Urinary bladder (tissue), 4 donors: ENCODE measurements around the gene PHACTR1. TPM values are rescaled to one million over a fixed set of nuclear protein-coding genes. Genes with fewer than 3 reads are reported as not detected.

Experiments
- DNase-seq: peaks from one replicate; pipeline ENCODE4 v3.0.0-alpha.2; 2015; ENCODE audit errors: extremely low spot score
- H3K27ac ChIP-seq: one replicate; pipeline ENCODE4 v1.5.1; 2013; ENCODE audit warnings: low read depth, mild to moderate bottlenecking, moderate library complexity
- H3K36me3 ChIP-seq: one replicate; pipeline ENCODE4 v1.6.1; 2013; ENCODE audit warnings: mild to moderate bottlenecking, moderate library complexity; ENCODE audit not compliant: insufficient read depth
- H3K4me1 ChIP-seq: one replicate; pipeline ENCODE4 v1.6.1; 2013; ENCODE audit warnings: mild to moderate bottlenecking, moderate library complexity; ENCODE audit not compliant: insufficient read depth
- H3K4me3 ChIP-seq: one replicate; pipeline ENCODE4 v1.5.1; 2013; ENCODE audit warnings: low read depth, low read length
- WGBS: extraction: QIAGEN DNeasy Blood & Tissue Kit; methylation state at CpG from one replicate; pipeline ENCODE4 v1.1.7; 2013; 5-methylcytosine and 5-hydroxymethylcytosine counted together
- polyA plus RNA-seq: library from polyadenylated mRNA; stranded (reverse); fragments of 200-250 nt; gene quantifications from one replicate; pipeline ENCODE4 v1.2.3, GENCODE V29; 2013
- total RNA-seq: library from RNA; depleted of rRNA; stranded (reverse); fragments of >200 nt; gene quantifications from one replicate; pipeline ENCODE4 v1.2.3, GENCODE V29; 2014
- donor health status: healthy with polysubstance abuse.
- donor health status: healthy.

PHACTR1 gene
- total and polyA plus RNA-seq, 2 donors = 3.3 to 4.3 TPM

DNA sequence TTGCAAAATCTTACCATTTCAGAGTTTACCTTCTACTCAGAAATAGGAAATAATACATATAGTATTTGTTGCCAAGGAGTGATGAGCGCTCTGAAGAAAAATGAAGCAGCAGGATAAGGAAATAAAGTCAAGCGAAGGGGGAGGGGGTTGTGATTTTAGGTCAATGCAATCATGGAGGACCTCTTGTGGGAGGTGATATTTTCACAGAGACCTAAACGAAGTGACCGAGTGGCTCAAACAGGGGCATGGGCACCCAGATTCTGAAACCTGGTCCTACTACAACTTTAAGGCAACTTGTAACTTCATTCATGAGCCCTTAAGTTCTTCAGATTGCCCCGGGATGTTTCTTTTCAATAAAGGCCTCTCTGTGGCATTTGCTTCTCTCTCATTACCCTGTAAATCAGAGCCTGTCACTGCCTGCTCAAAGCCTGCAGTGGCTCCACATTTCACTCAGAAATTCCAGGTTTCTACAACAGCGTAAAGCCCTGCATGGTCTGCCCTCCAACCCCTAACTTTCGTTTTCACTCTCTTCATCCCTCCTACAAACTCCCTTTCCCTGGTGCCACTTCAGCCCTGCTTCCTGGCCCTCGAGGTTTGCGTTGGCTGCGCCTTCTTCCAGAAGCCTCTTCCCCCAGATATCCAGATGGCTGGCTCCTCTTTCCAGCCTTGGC, 449.1 kb downstream of the PHACTR1 start:
- H3K27ac ChIP-seq = no peak overlapping the region
- DNase-seq = no peak
- H3K36me3 ChIP-seq = no peaks in the 10 kb centered on the region
- no peak overlapping the region for H3K4me3 ChIP-seq
- H3K4me1 ChIP-seq = no peaks in the 10 kb centered on the region
- WGBS = 70% methylated on average over 10 of the region's 10 CpGs

DNA sequence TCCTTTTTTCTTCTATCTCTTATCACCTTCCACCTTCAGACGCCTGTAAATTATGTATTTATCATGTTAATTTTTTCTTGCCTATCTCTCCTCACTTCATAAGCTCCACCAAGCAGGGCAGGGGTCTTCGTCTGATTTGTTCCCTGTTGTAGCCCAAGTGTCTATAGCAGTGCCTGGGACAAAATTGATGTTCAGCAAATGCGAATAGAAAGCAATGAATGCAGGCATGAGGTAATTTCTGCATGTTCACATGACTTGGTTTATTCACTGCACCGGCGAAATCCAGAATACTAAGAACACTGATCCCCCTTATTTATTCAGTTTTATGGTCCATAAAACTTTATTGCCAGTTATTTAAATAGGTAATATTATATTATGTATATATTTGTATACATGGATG, 449.7 kb downstream of the PHACTR1 start:
- Histone ChIP-seq H3K27ac (no peak overlapping the region), H3K4me1 (no peaks in the 10 kb centered on the region), H3K4me3 (no peak overlapping the region), H3K36me3 (no peaks in the 10 kb centered on the region)
- DNase-seq = no peak
- 77% methylated on average over 5 of the region's 5 CpGs for WGBS

DNA sequence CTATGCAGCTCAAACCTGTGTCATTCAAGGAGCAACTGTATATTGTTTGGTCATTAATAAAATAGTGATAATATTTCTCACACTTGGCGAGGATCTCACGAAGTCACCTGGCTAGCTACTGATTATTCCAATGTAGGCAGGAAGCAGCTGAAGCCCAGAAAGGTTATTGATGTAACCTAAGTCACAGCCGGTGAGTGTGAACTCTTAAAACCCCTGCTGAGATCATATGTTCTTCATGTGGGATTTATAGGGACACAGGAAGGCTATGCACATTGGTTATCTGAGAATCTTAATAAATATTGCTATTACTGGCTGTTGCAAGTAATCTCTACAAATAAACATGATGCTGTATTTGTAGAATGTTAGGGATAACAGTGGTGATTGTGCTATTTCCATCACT, 450.3 kb downstream of the PHACTR1 start:
- WGBS = 72% methylated on average over 3 of the region's 3 CpGs
- Histone ChIP-seq H3K36me3 (no peaks in the 10 kb centered on the region), H3K4me3 (no peak overlapping the region), H3K4me1 (no peaks in the 10 kb centered on the region), H3K27ac (no peak overlapping the region)
- no peak for DNase-seq

DNA sequence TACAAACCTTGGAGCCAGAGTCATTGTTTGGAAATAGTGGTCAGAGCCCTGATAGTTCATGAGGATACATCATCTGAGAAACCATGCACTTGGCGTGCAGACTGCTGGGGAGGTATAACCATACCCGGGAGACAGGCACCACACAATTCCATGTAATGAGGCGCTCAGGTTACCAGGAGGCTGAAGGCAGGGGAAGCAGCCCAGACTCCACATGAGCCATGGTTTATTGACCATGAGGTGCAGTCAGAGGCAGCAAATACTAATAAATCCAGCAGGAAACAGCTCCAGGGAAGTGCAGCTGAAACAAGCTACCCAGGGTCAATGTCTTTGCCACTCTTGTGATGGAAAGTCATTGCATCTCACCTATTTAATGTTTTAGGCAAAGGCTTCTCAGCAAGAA, 455.7 kb downstream of the PHACTR1 start:
- Histone ChIP-seq H3K4me1 (no peaks in the 10 kb centered on the region), H3K4me3 (no peak overlapping the region), H3K36me3 (no peaks in the 10 kb centered on the region), H3K27ac (no peak overlapping the region)
- DNase-seq = no peak
- 74% methylated on average over 3 of the region's 3 CpGs for WGBS

DNA sequence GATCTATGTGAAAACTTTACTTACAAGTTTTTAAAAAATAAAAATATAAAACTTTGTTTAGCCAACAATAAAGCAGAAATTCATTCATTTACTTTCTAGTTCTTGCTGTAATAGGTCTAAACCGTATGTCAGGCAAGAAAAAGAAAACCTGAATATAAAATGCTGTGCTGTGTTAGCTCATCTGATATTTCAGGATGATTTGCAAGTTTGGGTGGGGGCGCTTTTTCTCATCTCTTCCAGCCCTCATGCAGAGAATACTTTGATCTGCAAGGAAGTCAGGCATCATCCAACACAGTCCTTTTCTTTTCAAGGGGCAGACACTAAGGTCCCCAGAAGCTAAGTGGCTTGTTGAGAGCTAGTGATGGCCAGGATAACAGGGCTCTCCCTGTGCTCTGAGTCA, 458.5 kb downstream of the PHACTR1 start:
- H3K36me3 ChIP-seq = no peaks in the 10 kb centered on the region
- H3K4me1 ChIP-seq = peaks cover 1% of the 10 kb centered on the region
- H3K27ac ChIP-seq = no peak overlapping the region
- 76% methylated on average over 2 of the region's 2 CpGs for WGBS
- no peak overlapping the region for H3K4me3 ChIP-seq
- DNase-seq = no peak

DNA sequence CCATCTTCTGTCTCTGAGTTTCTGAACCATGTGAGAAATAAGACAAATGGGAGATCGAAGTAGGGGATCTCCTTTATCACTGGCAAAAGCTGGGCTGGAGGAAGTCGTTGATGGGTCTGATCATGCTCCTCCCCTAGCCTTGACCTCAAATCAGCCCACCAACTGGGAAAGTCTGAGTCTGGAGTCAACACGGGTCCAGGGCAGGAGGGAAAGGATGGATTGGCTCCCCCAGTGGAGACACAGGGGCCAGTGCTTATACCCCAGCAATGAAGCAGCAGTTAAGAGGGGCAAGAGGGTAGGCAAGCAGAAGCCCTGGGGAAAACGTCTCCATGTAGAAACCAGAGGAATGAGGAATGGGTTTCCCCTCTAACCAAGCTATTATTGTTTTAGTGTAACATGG, 459.2 kb downstream of the PHACTR1 start:
- Histone ChIP-seq H3K36me3 (no peaks in the 10 kb centered on the region), H3K4me1 (peaks cover 1% of the 10 kb centered on the region), H3K27ac (no peak overlapping the region), H3K4me3 (no peak overlapping the region)
- WGBS = 48% methylated on average over 4 of the region's 4 CpGs
- DNase-seq = no peak

DNA sequence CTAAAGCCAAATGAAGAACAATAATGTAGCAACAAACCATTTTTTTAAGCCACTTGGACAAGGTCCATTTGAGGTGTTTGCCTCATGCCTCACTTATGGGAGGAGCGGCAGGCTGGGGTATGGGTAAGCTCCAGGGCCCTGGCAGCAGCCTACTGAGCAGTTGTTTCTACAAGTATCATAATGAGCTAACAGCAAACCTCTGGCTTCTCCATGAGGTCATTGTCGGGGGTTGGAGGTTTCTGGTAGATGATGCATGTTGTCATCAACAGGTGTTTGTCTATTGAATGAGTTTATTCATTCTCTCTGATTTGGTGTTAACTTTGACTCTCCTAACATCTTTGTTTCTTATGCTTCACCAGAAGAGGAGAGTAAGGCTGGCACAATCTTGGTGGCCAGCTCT, 461.1 kb downstream of the PHACTR1 start:
- Histone ChIP-seq H3K27ac (no peak overlapping the region), H3K4me1 (peaks cover 1% of the 10 kb centered on the region), H3K36me3 (no peaks in the 10 kb centered on the region), H3K4me3 (no peak overlapping the region)
- no peak for DNase-seq
- 98% methylated on average over 2 of the region's 2 CpGs for WGBS

DNA sequence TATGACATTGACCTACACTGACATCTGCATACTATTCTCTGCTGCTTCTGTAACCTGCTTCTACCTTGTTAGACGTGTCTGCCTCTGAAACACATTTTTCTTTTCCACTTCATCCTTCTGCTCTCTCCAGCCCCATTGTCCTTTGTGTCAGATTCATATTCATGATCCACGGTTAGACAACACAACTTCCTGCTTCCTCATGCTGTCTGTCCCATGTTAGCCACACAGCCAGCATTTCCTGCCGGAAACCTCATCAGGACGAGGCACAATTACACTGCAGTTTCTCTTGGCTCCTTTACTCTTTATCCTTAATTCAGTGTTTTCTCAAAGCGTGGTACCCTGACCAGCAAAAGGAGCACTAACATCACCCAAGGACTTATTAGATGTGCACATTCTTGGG, 461.5 kb downstream of the PHACTR1 start:
- Histone ChIP-seq H3K27ac (no peak overlapping the region), H3K4me1 (peaks cover 1% of the 10 kb centered on the region), H3K36me3 (no peaks in the 10 kb centered on the region), H3K4me3 (no peak overlapping the region)
- no peak for DNase-seq
- WGBS = 52% methylated on average over 5 of the region's 5 CpGs

DNA sequence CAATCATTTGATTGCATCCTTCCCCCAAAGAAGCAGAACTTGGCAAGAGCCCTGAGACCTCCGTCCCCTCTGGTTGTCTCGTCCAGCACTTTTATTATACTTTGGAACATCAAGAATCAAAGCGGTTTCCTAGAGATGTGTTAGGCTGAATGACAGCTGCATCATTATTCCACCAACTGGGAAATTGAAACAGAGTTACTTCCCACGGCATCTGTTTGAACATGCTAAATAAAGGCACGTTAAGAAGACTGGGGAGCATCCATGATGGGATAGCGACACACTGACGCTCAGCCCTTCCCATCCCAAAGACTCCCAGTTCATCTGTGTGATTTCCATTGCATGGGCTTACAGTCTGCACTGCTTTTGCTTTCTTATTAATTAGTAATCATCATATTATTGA, 464.0 kb downstream of the PHACTR1 start:
- Histone ChIP-seq H3K4me1 (peaks cover 1% of the 10 kb centered on the region), H3K4me3 (no peak overlapping the region), H3K27ac (no peak overlapping the region), H3K36me3 (no peaks in the 10 kb centered on the region)
- 84% methylated on average over 7 of the region's 7 CpGs for WGBS
- DNase-seq = no peak

DNA sequence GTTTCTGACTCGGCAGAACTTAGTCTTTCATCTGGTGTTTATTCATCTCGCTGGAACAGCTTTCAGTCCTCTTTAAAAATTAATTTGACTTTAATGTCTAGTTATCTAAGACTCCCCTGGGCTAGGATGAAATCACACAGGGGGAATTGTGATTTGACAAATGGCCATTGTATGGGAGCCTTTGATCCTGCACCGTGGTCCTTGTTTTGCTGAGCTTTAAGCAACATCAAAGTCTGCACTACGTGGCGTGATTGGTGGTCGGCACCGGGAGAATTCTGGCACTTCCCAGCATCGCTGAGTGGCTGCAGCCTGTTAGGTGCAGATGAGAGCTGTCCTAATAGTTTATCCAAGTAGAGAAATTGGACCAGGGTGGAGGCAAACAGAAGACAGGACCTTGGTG, 464.8 kb downstream of the PHACTR1 start:
- Histone ChIP-seq H3K4me1 (peaks cover 1% of the 10 kb centered on the region), H3K4me3 (no peak overlapping the region), H3K36me3 (no peaks in the 10 kb centered on the region), H3K27ac (no peak overlapping the region)
- no peak for DNase-seq
- 42% methylated on average over 8 of the region's 8 CpGs for WGBS

DNA sequence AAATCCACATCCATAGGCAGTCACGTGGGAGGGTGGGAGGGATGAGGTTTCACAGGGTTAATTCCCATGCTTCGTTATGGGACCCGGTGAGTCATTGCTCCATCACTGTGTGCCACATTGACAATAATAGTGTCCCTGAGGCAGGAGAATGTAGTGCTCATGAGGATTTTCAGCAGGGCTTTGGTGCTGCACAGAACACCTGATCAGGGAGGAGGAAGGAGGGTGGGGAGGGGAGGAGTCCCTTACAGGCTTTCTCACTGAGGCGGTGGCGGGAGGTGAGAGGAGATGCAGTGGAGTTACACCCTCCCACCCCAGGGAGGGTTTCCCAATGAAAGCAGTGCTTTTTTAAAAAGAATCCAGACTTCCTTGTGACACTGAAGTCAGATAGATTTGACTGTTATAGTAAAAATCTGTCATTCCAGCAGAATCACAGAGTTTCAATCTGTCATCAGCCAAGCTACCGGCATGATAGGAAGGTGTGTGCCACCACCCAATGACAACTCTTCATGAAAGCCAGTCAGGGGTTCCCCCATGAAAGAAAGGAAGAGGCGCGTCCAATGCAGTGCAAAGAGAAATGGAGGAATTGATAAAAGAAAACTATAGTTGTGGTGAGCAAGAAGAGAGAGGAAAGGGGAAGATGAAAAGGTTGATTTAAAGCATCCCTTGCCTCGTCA, 467.0 kb downstream of the PHACTR1 start:
- DNase-seq = no peak
- no peak overlapping the region for H3K4me3 ChIP-seq
- WGBS = 80% methylated on average over 9 of the region's 9 CpGs
- no peaks in the 10 kb centered on the region for H3K4me1 ChIP-seq
- no peaks in the 10 kb centered on the region for H3K36me3 ChIP-seq
- H3K27ac ChIP-seq = no peak overlapping the region

DNA sequence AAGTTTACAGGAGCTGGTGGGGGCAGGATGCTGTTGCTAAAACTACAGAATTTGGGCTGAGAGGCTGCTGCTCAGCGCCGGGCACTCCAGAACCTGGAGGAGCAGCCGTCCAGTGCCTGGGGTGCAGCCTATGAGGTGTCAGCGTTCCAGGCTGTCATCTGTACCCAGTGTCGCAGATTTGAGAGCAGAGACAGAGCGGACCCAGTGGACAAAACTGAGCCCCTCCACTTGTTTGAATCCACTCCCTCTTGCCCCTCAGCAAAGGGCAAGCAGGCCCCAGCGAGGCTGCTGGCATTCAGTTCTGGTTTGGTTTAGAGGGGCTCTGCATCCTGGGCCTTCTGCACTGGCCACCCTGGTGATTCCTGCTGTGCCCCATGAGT, 467.5 kb downstream of the PHACTR1 start:
- no peak overlapping the region for H3K4me3 ChIP-seq
- no peak for DNase-seq
- WGBS = 92% methylated on average over 7 of the region's 7 CpGs
- no peaks in the 10 kb centered on the region for H3K4me1 ChIP-seq
- H3K27ac ChIP-seq = no peak overlapping the region
- H3K36me3 ChIP-seq = no peaks in the 10 kb centered on the region

DNA sequence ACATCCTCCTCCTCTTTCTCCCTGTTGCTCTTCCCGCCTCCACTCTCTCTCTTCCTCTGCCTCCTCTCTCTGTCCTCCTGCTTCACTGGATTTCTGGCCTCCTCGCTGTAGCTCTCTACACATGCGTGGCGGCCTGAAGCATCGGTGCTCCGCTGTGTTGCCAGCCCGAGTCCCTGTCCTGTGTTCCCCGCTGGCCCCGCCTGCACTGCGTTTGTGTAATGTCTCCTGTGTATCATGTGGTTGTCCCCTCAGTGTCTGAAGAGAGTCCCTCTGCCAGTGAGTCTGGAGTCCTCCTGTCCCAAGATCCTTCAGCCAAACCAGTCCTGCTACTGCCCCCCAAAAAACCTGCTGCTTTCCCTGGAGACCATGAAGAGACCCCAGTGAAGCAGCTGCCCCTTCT, 468.0 kb downstream of the PHACTR1 start:
- Histone ChIP-seq H3K36me3 (no peaks in the 10 kb centered on the region), H3K27ac (no peak overlapping the region), H3K4me1 (no peaks in the 10 kb centered on the region), H3K4me3 (no peak overlapping the region)
- DNase-seq = no peak
- 92% methylated on average over 10 of the region's 10 CpGs for WGBS

DNA sequence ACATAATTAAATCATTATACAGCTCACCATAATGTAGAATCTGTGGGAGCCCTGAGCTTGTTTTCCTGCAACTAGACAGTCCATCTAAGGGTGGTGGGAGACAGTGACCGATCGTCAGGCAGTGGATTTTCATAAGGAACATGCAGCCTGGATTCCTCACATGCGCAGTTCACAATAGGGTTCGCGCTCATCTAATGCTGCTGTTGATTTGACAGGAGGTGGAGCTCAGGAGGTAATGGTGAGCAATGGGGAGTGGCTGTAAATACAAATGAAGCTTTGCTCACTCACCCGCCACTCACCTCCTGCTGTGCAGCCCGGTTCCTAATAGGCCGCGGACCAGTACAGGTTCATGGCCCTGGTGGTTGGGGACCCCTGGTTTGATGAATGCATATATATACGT, 470.3 kb downstream of the PHACTR1 start:
- no peak for DNase-seq
- no peaks in the 10 kb centered on the region for H3K4me1 ChIP-seq
- WGBS = 93% methylated on average over 10 of the region's 10 CpGs
- no peak overlapping the region for H3K4me3 ChIP-seq
- H3K27ac ChIP-seq = no peak overlapping the region
- no peaks in the 10 kb centered on the region for H3K36me3 ChIP-seq
